ENCODE results near the gene TCFL5. TPM values are rescaled to one million over a fixed set of nuclear protein-coding genes. Genes with fewer than 3 reads are reported as not detected.
A peak's percentile ranks its signal among the peaks of the same experiment; 100 is the strongest.

TCFL5 gene
- total RNA-seq, 6 donors from 2014 or later = 2.1 to 9.6 (median 7.1) TPM

DNA sequence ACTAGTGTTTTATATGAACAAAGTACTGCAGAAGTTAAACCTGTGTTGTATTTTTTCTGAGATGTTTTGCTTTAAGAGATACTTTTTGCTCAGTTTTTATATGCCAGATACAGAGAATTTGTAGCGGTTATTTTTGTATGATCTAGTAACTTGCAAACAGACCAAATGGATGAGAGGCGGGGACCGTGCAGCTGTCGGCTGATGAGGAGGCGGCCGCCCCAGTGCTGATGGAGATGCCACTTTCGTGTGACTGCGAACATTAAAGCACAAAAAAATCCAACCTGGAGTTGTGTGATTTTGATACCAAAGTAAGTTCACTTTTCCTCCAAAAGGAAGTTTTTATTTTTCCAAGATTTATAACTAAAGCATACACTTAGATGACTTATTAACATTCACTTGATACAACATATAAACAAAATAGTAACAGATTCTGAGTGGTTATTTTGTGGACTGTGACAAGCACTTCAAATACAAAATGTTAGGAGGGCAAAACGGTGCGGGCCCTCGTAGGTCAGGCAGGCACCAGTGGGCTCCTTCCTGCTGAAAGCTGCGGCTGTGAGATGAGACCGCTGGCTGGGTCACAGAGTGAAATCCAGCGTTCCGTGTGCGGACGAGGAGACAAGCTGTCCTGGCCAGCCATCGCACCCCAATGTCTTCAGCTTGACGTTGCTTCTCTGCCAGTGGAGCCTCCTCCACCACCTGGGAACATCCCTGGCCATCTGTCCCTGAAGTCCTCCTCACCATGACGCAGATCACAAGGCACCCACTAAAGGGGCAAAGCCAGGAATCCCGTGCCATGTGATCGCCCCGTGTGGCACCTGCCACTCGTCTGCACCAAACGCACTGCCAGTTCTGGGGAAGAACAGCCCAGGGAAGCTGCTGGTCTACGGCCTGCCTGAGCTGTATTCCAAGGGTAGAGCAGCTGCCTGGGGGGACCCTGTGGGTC, 61.0 kb downstream of the TCFL5 start:
- no peaks in the 10 kb centered on the region for H3K9me3 ChIP-seq
- no peak overlapping the region for H3K4me3 ChIP-seq
- peaks cover 8 to 35% (median 23%) of the 10 kb centered on the region in 4 donors for H3K36me3 ChIP-seq
- peaks cover 13 to 30% (median 18%) of the 10 kb centered on the region in 4 donors for H3K4me1 ChIP-seq
- no peak for DNase-seq
- WGBS, 2 donors = 87 to 93% methylated on average over 15 to 26 of the region's 26 CpGs
- no peaks in the 10 kb centered on the region for H3K27me3 ChIP-seq
- H3K27ac ChIP-seq = no peak overlapping the region
- TF ChIP-seq POLR2A (IDR thresholded peaks at IDR 0.05) (no peak), POLR2AphosphoS5 (IDR thresholded peaks at IDR 0.05) (no peak), CTCF (IDR thresholded peaks at IDR 0.05) (no peak)
- no peak for ATAC-seq (ENCODE audit: low FRiP score in 2 of 2)

GRCh38 chr20:62799873-62800272, 61.7 kb downstream of the TCFL5 start:
- TF ChIP-seq EP300 (IDR thresholded peaks at IDR 0.05) (no peak), CTCF (IDR thresholded peaks at IDR 0.05) (no peak), POLR2A (IDR thresholded peaks at IDR 0.05) (no peak), POLR2AphosphoS5 (IDR thresholded peaks at IDR 0.05) (no peak)
- ATAC-seq (ENCODE audit: low FRiP score in 2 of 2) = no peak
- Histone ChIP-seq H3K9me3 (no peaks in the 10 kb centered on the region), H3K4me3 (no peak overlapping the region), H3K4me1 (peaks cover 12 to 35% (median 18%) of the 10 kb centered on the region in 4 donors), H3K27me3 (no peaks in the 10 kb centered on the region), H3K27ac (no peak overlapping the region), H3K36me3 (peaks cover 8 to 35% (median 23%) of the 10 kb centered on the region in 4 donors)
- WGBS, 2 donors = 93 to 95% methylated on average over 7 to 10 of the region's 10 CpGs
- DNase-seq = no peak

GRCh38 chr20:62799459-62799858, 62.2 kb downstream of the TCFL5 start:
- peak in 1 of 2 donors; percentile 76 for DNase-seq
- WGBS, 2 donors = 94 to 95% methylated on average over 11 to 19 of the region's 19 CpGs
- H3K27ac ChIP-seq = no peak overlapping the region
- H3K4me3 ChIP-seq = no peak overlapping the region
- peaks cover 12 to 39% (median 22%) of the 10 kb centered on the region in 4 donors for H3K4me1 ChIP-seq
- H3K27me3 ChIP-seq = no peaks in the 10 kb centered on the region
- H3K36me3 ChIP-seq = peaks cover 8 to 35% (median 23%) of the 10 kb centered on the region in 4 donors
- H3K9me3 ChIP-seq = no peaks in the 10 kb centered on the region
- TF ChIP-seq CTCF (IDR thresholded peaks at IDR 0.05) (no peak), POLR2AphosphoS5 (IDR thresholded peaks at IDR 0.05) (no peak), EP300 (IDR thresholded peaks at IDR 0.05) (no peak), POLR2A (IDR thresholded peaks at IDR 0.05) (no peak)
- ATAC-seq (ENCODE audit: low FRiP score in 2 of 2) = no peak

DNA sequence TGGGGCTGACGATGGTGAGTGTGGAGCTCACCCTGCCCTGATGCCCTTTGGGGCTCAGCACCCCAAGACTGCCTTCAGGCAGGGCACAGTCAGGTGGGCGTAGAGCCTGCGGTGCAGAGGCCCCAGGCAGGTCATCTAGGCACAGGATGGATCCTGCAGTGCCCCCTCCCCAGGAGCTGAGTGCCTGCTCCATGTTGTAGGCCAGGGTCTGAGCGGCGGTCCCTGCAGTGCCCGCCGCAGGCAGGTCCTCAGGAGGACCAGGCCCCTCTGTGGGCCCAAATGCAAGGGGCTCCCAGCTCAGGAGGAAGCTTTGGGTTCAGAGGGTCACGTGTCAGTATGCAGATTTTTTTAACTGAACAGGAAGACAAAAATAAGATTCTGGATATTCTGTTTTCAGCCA, 62.6 kb downstream of the TCFL5 start:
- Histone ChIP-seq H3K4me1 (peaks cover 10 to 37% (median 19%) of the 10 kb centered on the region in 4 donors), H3K4me3 (no peak overlapping the region), H3K27ac (no peak overlapping the region), H3K9me3 (no peaks in the 10 kb centered on the region), H3K27me3 (no peaks in the 10 kb centered on the region), H3K36me3 (peaks cover 8 to 35% (median 23%) of the 10 kb centered on the region in 4 donors)
- DNase-seq = peak in 1 of 2 donors; percentile 43
- no peak for ATAC-seq (ENCODE audit: low FRiP score in 2 of 2)
- 81 to 87% methylated on average over 3 to 8 of the region's 8 CpGs for WGBS, 2 donors
- TF ChIP-seq POLR2A (IDR thresholded peaks at IDR 0.05) = no peak
- no peak for TF ChIP-seq EP300 (IDR thresholded peaks at IDR 0.05)
- no peak for TF ChIP-seq CTCF (IDR thresholded peaks at IDR 0.05)
- TF ChIP-seq POLR2AphosphoS5 (IDR thresholded peaks at IDR 0.05) = no peak
